ENCODE measurements around the gene FEM1C. TPM values are rescaled to one million over a fixed set of nuclear protein-coding genes. Genes with fewer than 3 reads are reported as not detected.
A peak's percentile ranks its signal among the peaks of the same experiment; 100 is the strongest.

FEM1C gene
- total and polyA plus RNA-seq, 2 of the 4 experiments (the other 2 are of a cell fraction), result 6.3 to 21.5 TPM

DNA sequence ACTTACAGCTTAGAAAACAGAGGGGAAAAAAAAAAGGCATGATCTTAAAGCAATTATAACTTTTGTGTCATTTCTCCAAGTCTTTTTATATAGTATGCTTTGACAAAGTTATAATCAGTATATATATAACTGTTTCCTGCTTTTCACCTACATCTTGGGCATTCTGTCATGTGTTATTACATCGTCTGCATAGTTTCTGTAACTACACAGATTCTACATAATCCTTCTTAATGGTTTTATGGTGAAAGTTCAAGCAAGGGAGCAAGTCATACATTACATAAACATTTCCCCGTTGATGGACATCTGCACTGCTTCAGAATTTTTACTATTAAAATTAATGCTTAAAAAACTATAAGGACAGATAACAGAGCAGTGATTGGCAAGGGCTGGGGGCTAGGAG, 12.1 kb downstream of the FEM1C start:
- peaks cover 2% of the 10 kb centered on the region for H3K9me1 ChIP-seq (ENCODE audit: insufficient read depth, low read length)
- no CpG with 5 or more reads among the region's 2 CpGs for WGBS, 2 experiments (ENCODE audit: extremely low coverage in 2 of 2, insufficient read length in 1 of 2)
- no peak overlapping the region for H3K4ac ChIP-seq (ENCODE audit: low read depth, low read length)
- in situ Hi-C loops (cut with MboI; ENCODE audit: low sequenced_read_pairs) (no loop called here), dilution Hi-C loops (cut with HindIII; ENCODE audit: low sequenced_read_pairs, unreplicated experiment) (no loop called here), intact Hi-C loops (cut with micrococcal nuclease) (no loop called here)
- no peak for TF ChIP-seq NFE2L2 (IDR thresholded peaks at IDR 0.05; ENCODE audit: low read depth, low read length)
- no peak for TF ChIP-seq MAFK (IDR thresholded peaks at IDR 0.05; ENCODE audit: low read depth, low read length)
- TF ChIP-seq, protein P1, sequence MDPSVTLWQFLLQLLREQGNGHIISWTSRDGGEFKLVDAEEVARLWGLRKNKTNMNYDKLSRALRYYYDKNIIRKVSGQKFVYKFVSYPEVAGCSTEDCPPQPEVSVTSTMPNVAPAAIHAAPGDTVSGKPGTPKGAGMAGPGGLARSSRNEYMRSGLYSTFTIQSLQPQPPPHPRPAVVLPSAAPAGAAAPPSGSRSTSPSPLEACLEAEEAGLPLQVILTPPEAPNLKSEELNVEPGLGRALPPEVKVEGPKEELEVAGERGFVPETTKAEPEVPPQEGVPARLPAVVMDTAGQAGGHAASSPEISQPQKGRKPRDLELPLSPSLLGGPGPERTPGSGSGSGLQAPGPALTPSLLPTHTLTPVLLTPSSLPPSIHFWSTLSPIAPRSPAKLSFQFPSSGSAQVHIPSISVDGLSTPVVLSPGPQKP (IDR thresholded peaks at IDR 0.05; ENCODE audit: borderline replicate concordance, low read depth, low read length), result no peak
- no peak for TF ChIP-seq CHD1 (IDR thresholded peaks at IDR 0.05; ENCODE audit: low read depth, low read length)
- no peak for TF ChIP-seq MXI1 (IDR thresholded peaks at IDR 0.05; ENCODE audit: borderline replicate concordance, low read depth, low read length)
- TF ChIP-seq, protein P2, sequence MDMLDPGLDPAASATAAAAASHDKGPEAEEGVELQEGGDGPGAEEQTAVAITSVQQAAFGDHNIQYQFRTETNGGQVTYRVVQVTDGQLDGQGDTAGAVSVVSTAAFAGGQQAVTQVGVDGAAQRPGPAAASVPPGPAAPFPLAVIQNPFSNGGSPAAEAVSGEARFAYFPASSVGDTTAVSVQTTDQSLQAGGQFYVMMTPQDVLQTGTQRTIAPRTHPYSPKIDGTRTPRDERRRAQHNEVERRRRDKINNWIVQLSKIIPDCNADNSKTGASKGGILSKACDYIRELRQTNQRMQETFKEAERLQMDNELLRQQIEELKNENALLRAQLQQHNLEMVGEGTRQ (IDR thresholded peaks at IDR 0.05; ENCODE audit: low read depth, low read length), result no peak
- no peak for TF ChIP-seq POLR2A (IDR thresholded peaks at IDR 0.05; ENCODE audit: low read depth, low read length)
- no peak for TF ChIP-seq RAD21 (IDR thresholded peaks at IDR 0.05; ENCODE audit: low read length)
- TF ChIP-seq CEBPB (IDR thresholded peaks at IDR 0.05; ENCODE audit: low read depth, low read length), result no peak
- no peak for TF ChIP-seq RCOR1 (IDR thresholded peaks at IDR 0.05; ENCODE audit: insufficient replicate concordance, low read length)
- TF ChIP-seq SMC3 (IDR thresholded peaks at IDR 0.05; ENCODE audit: low read depth, low read length), result no peak
- TF ChIP-seq RFX5 (IDR thresholded peaks at IDR 0.05; ENCODE audit: low read depth, low read length), result no peak
- no peak for TF ChIP-seq BHLHE40 (IDR thresholded peaks at IDR 0.05; ENCODE audit: low read depth, low read length)
- TF ChIP-seq MAZ (IDR thresholded peaks at IDR 0.05; ENCODE audit: borderline replicate concordance, low read depth, low read length), result no peak
- no peak overlapping the region for H2BK5ac ChIP-seq (ENCODE audit: low read depth, low read length, poor library complexity, severe bottlenecking)
- no peak overlapping the region for H4K91ac ChIP-seq (ENCODE audit: insufficient read depth, low read depth, low read length)
- peak; percentile 46 for DNase-seq
- H3K79me1 ChIP-seq (ENCODE audit: low read depth in 1 of 2, low read length in 2 of 2), result peaks cover 3 to 37% of the 10 kb centered on the region in 2 experiments; a peak in 2 of 4 replicates
- H4K8ac ChIP-seq (ENCODE audit: low read depth in 2 of 2, low read length in 2 of 2), result no peak overlapping the region
- H3K36me3 ChIP-seq (ENCODE audit: control insufficient read depth, insufficient read depth, low read length), result peaks cover 8% of the 10 kb centered on the region
- BruUV-seq (replicated peaks), result no TSS peak
- H2AFZ ChIP-seq (replicated peaks; ENCODE audit: low read length, poor library complexity), result no peak overlapping the region
- peak; percentile 49 for ATAC-seq (ENCODE audit: low read depth)
- H3K18ac ChIP-seq (ENCODE audit: low read depth, low read length), result no peak overlapping the region
- no peak overlapping the region for H2BK120ac ChIP-seq (ENCODE audit: low read depth, low read length)
- H3K4me1 ChIP-seq (ENCODE audit: control insufficient read depth, insufficient read depth, low read length), result peaks cover 4% of the 10 kb centered on the region; the same call in 1 of the 2 replicates
- H4K20me1 ChIP-seq (ENCODE audit: insufficient read depth, low read length), result peaks cover 49% of the 10 kb centered on the region; the same call in 1 of the 2 replicates
- H2BK20ac ChIP-seq (ENCODE audit: low read depth, low read length), result no peak overlapping the region
- H3K14ac ChIP-seq (replicated peaks; ENCODE audit: low read depth, low read length), result no peak overlapping the region
- CTCF ChIA-PET, result no interaction called here
- no peak overlapping the region for H2AK5ac ChIP-seq (ENCODE audit: low read depth, low read length)
- no peak overlapping the region for H3K4me3 ChIP-seq (ENCODE audit: insufficient read depth, low read depth, low read length)
- no peak overlapping the region for H3K56ac ChIP-seq (ENCODE audit: extremely low read depth, insufficient read depth, low read length)
- H3K27ac ChIP-seq (ENCODE audit: insufficient read depth, low read length), result no peak overlapping the region
- H2BK15ac ChIP-seq (ENCODE audit: low read depth, low read length), result no peak overlapping the region
- H4K5ac ChIP-seq (ENCODE audit: low read depth, low read length), result no peak overlapping the region
- H2AK9ac ChIP-seq (replicated peaks; ENCODE audit: low read depth, low read length, poor library complexity), result no peak overlapping the region
- no peak overlapping the region for H3K23ac ChIP-seq (ENCODE audit: low read depth, low read length)
- H3K9ac ChIP-seq (ENCODE audit: low read depth, low read length), result no peak overlapping the region
- H3K9me3 ChIP-seq (ENCODE audit: control insufficient read depth, insufficient read depth, low read length), result no peaks in the 10 kb centered on the region
- H3K4me2 ChIP-seq (ENCODE audit: low read depth, low read length), result 0 out of 2 replicates have a peak overlapping the region, but pooled peaks have one; percentile 19
- no peaks in the 10 kb centered on the region for H3K27me3 ChIP-seq (ENCODE audit: control insufficient read depth, insufficient read depth, low read length)
- POLR2A ChIA-PET (ENCODE audit: unreplicated experiment), result no interaction called here
